ENCODE results near the gene SPDYE16. TPM values are rescaled to one million over a fixed set of nuclear protein-coding genes. Genes with fewer than 3 reads are reported as not detected.
"Not testable (repeated sequence)": the region's sequence is repeated elsewhere in the genome, so short reads cannot be mapped to it uniquely, and the experiment has no call there.

SPDYE16 gene, protein sequence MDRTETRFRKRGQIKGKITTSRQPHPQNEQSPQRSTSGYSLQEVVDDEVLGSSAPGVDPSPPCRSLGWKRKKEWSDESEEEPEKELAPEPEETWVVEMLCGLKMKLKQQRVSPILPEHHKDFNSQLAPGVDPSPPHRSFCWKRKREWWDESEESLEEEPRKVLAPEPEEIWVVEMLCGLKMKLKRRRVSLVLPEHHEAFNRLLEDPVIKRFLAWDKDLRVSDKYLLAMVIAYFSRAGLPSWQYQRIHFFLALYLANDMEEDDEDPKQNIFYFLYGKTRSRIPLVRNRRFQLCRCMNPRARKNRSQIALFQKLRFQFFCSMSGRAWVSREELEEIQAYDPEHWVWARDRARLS
- total RNA-seq (2021) (0.13 TPM in 1 of 2 replicates, not detected in the other), Bru-seq, nascent RNA (not detected), BruChase-seq, experiment 1, labeled RNA remaining after a 2-hour chase (not detected), BruChase-seq, experiment 2, labeled RNA remaining after a 6-hour chase (not detected)
- long read RNA-seq, result 0 reads

DNA sequence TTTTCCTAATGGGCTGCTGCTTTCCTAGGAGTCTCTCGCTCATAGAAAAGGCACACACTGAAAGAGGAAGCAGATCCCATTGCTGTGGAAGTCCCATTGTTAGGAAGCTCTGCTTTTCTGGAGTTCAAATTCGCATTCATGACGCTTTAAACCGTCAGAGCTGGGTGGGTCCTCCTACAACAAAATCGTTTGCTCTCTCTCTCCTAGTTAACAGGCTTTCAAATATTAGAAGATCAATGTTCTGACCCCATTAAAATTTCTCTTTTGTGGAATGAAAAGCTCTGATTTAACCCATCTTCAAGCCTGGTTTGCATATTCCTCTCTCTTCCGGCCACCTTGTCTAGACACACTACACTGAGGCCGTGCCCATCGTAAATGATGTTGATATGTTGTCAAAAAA is at the start of gene SPDYE16:
SPDYE16 (minus strand) TSS at position 101 of the 400 bp plus-strand sequence. CDS start 1,838 bp downstream, outside the sequence.
- DNase-seq (ENCODE audit: low spot score); H3K4me3 ChIP-seq (ENCODE audit: low read depth, low read length, poor library complexity, severe bottlenecking); BruUV-seq (replicated peaks); CTCF ChIA-PET; POLR2A ChIA-PET (ENCODE audit: low non-redundant PET); H3K36me3 ChIP-seq (ENCODE audit: insufficient read depth, low read length, poor library complexity, severe bottlenecking); H3K27me3 ChIP-seq (replicated peaks; ENCODE audit: insufficient read depth, low read depth, low read length, poor library complexity); H3K4me1 ChIP-seq (ENCODE audit: insufficient read depth, low read length, poor library complexity, severe bottlenecking); H3K27ac ChIP-seq (ENCODE audit: low read depth, low read length, poor library complexity, severe bottlenecking); intact Hi-C loops (cut with micrococcal nuclease; ENCODE audit: unreplicated experiment); H3K9me3 ChIP-seq (ENCODE audit: low read depth, low read length, poor library complexity, severe bottlenecking): not testable (repeated sequence)

DNA sequence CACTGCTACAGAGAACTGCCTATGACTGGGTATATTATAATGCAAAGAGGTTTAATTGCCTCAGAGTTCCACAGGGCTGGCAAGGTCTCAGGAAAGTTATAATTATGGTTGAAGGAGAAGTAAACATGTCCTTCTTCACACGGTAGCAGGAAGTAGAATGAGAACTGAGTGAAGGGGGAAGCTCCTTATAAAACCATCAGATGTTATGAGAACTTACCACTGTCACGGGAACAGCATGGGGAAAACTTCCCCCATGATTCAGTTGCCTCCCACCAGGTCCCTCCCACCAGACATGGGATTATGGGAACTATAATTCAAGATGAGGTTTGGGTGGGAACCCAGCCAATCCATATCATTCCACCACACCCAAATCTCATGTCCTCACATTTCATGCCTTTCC is 49.6 kb upstream of the SPDYE16 start:
- intact Hi-C loops (cut with micrococcal nuclease; ENCODE audit: unreplicated experiment); POLR2A ChIA-PET (ENCODE audit: low non-redundant PET); BruUV-seq (replicated peaks): not testable (repeated sequence)

DNA sequence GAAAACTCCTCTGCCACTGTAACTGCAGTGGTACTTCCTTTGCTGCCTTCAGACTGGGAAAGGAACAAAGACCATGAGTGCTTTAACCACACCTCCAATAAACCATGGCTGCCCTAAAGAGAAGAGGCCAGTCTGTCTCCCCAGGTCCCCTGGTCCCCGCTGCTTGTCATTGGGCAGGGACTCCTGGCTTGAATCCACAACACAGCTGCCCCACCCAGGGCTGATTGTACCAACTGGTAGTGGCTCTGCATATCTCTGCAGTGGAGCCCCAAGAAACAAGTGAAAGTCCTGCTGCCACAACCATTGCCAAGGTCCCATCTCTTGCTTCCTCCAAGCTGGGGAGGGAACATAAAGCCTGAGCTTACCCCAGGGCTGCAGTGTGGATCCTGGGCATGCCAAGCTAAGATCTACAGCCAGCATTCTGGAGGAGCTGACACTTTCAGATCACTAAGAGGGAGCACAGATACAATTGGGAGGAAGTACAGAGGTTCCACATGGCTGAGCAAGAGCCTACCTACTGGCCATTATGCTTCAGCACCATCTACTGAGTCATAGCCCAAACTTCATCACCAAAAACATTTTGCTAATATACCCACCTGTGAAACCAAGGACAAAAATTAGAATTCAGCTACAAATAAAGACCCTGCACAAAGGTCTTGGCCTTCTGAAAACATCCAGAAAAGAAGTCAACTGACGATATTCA is 48.7 kb upstream of the SPDYE16 start:
- DNase-seq (ENCODE audit: low spot score); BruUV-seq (replicated peaks): not testable (repeated sequence)

More for the DNA sequence above, 49.6 kb upstream of the SPDYE16 start:
- H3K9me3 ChIP-seq (ENCODE audit: low read depth, low read length, poor library complexity, severe bottlenecking); H3K27ac ChIP-seq (ENCODE audit: low read depth, low read length, poor library complexity, severe bottlenecking); DNase-seq (ENCODE audit: low spot score); H3K4me1 ChIP-seq (ENCODE audit: insufficient read depth, low read length, poor library complexity, severe bottlenecking); H3K4me3 ChIP-seq (ENCODE audit: low read depth, low read length, poor library complexity, severe bottlenecking); H3K36me3 ChIP-seq (ENCODE audit: insufficient read depth, low read length, poor library complexity, severe bottlenecking); H3K27me3 ChIP-seq (replicated peaks; ENCODE audit: insufficient read depth, low read depth, low read length, poor library complexity); CTCF ChIA-PET: not testable (repeated sequence)

DNA sequence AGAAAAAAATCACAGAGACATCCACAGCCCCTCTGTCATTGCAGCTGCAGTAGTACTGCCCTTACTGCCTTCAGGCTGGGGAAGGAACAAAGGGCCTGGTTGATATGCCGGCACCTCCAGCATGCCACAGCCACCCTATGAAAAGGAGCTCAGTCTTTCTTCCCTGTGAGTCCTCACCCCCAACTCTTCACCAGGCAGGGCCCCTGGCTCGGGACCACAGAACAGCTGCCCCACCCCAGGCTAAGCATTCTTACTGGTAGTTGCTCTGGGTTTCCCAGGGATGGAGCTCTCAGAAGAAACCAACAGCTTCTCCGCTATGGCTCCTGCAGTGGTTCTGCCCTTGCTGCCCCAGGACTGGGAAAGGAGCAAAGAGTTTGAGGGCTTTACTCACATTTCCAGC is 47.9 kb upstream of the SPDYE16 start:
- POLR2A ChIA-PET (ENCODE audit: low non-redundant PET); CTCF ChIA-PET; H3K36me3 ChIP-seq (ENCODE audit: insufficient read depth, low read length, poor library complexity, severe bottlenecking): not testable (repeated sequence)

More for the DNA sequence above, 48.7 kb upstream of the SPDYE16 start:
- H3K27me3 ChIP-seq (replicated peaks; ENCODE audit: insufficient read depth, low read depth, low read length, poor library complexity); H3K9me3 ChIP-seq (ENCODE audit: low read depth, low read length, poor library complexity, severe bottlenecking); H3K27ac ChIP-seq (ENCODE audit: low read depth, low read length, poor library complexity, severe bottlenecking); H3K4me1 ChIP-seq (ENCODE audit: insufficient read depth, low read length, poor library complexity, severe bottlenecking); POLR2A ChIA-PET (ENCODE audit: low non-redundant PET); H3K4me3 ChIP-seq (ENCODE audit: low read depth, low read length, poor library complexity, severe bottlenecking); intact Hi-C loops (cut with micrococcal nuclease; ENCODE audit: unreplicated experiment); CTCF ChIA-PET; H3K36me3 ChIP-seq (ENCODE audit: insufficient read depth, low read length, poor library complexity, severe bottlenecking): not testable (repeated sequence)

DNA sequence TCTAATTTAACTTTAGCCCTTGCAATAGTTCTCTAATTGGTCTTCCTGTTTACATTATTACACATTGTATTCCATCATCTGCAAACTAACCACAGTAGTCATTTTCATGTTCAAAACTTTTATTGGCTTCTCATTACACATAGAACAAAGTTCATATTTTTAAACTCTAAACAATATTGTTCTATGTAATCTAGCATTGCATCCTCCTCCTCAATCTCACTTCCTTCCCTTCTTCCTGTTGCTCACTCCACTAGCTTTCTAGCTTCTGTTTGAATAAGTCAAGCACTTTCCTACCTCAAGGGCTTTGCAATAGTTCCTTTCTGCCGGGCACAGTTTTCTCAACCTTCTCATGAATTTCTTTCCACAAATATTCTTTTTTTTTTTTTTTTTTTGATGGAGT is 45.5 kb upstream of the SPDYE16 start:
- H3K9me3 ChIP-seq (ENCODE audit: low read depth, low read length, poor library complexity, severe bottlenecking); DNase-seq (ENCODE audit: low spot score); CTCF ChIA-PET; H3K4me1 ChIP-seq (ENCODE audit: insufficient read depth, low read length, poor library complexity, severe bottlenecking); H3K27ac ChIP-seq (ENCODE audit: low read depth, low read length, poor library complexity, severe bottlenecking); H3K4me3 ChIP-seq (ENCODE audit: low read depth, low read length, poor library complexity, severe bottlenecking); H3K36me3 ChIP-seq (ENCODE audit: insufficient read depth, low read length, poor library complexity, severe bottlenecking); intact Hi-C loops (cut with micrococcal nuclease; ENCODE audit: unreplicated experiment); POLR2A ChIA-PET (ENCODE audit: low non-redundant PET); H3K27me3 ChIP-seq (replicated peaks; ENCODE audit: insufficient read depth, low read depth, low read length, poor library complexity); BruUV-seq (replicated peaks): not testable (repeated sequence)

More for the DNA sequence above, 47.9 kb upstream of the SPDYE16 start:
- H3K9me3 ChIP-seq (ENCODE audit: low read depth, low read length, poor library complexity, severe bottlenecking); H3K4me1 ChIP-seq (ENCODE audit: insufficient read depth, low read length, poor library complexity, severe bottlenecking); H3K27me3 ChIP-seq (replicated peaks; ENCODE audit: insufficient read depth, low read depth, low read length, poor library complexity); BruUV-seq (replicated peaks); H3K27ac ChIP-seq (ENCODE audit: low read depth, low read length, poor library complexity, severe bottlenecking); H3K4me3 ChIP-seq (ENCODE audit: low read depth, low read length, poor library complexity, severe bottlenecking); intact Hi-C loops (cut with micrococcal nuclease; ENCODE audit: unreplicated experiment); DNase-seq (ENCODE audit: low spot score): not testable (repeated sequence)

DNA sequence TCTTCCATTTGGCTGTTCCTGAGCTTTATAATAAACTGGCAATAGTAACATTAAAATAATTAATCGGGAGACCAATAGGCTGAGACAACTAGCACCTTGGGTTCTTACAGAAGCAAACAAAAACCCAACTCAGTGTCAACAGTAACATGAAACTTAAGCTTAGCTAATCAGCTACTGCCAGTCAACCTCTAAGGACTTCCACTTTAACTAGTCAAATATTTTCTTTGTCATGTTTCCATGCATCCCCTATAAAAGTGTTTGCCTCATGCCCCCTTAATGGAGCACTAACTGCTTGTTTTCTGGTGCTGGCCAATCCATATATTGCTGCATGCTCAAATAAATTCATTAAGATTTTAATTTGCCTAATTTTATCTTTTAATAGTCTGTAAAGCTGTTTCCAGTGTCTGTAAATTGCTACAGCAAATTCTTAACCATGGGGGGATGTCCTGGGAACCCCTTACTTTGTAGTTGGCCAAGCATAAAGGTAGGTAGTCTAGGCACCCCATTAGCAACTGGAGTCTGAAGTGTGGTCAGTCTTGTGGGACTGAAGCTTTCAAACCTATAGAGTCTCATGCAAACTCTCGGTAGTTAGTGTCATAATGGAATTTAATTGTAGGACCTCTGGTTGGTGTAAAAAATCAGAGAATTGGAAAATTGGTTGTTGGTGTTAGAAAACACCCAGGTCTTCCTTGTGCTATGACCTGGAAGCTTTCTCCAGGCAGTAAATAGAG is 43.7 kb upstream of the SPDYE16 start:
- intact Hi-C loops (cut with micrococcal nuclease; ENCODE audit: unreplicated experiment); DNase-seq (ENCODE audit: low spot score); CTCF ChIA-PET; POLR2A ChIA-PET (ENCODE audit: low non-redundant PET); H3K27me3 ChIP-seq (replicated peaks; ENCODE audit: insufficient read depth, low read depth, low read length, poor library complexity); H3K27ac ChIP-seq (ENCODE audit: low read depth, low read length, poor library complexity, severe bottlenecking); H3K36me3 ChIP-seq (ENCODE audit: insufficient read depth, low read length, poor library complexity, severe bottlenecking); H3K4me3 ChIP-seq (ENCODE audit: low read depth, low read length, poor library complexity, severe bottlenecking); BruUV-seq (replicated peaks); H3K9me3 ChIP-seq (ENCODE audit: low read depth, low read length, poor library complexity, severe bottlenecking); H3K4me1 ChIP-seq (ENCODE audit: insufficient read depth, low read length, poor library complexity, severe bottlenecking): not testable (repeated sequence)

DNA sequence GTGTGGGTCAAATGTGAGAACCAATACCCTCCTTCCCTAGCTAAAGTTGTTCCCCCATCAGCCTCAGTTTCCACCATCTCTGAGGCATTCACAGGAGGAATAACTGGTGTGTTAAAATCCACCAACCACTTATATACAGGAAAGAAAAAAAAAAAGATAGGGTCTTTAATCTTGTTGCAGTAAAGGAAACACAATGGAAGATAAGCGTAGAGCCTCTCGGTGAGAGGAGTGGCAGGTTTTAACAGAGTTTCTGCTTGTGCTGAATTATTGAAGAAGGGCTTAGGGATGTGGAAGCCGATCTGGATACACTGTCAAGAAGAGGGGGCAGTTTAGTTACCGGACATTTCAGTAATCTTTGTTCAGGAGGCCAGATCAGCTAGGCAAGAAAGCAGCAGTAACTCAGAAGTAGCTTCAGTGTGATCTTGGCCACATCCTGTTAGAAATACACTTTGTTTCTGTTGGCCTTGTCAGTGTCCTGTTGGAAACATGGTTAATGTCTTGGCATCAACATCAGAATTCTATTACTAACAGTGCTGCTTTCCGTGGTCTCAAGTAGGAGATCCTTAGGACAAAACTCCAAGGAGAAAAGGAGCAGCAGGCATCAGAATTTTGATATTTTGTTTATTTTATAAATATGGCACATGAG is 40.7 kb upstream of the SPDYE16 start:
- DNase-seq (ENCODE audit: low spot score); POLR2A ChIA-PET (ENCODE audit: low non-redundant PET); H3K9me3 ChIP-seq (ENCODE audit: low read depth, low read length, poor library complexity, severe bottlenecking); CTCF ChIA-PET; H3K36me3 ChIP-seq (ENCODE audit: insufficient read depth, low read length, poor library complexity, severe bottlenecking); intact Hi-C loops (cut with micrococcal nuclease; ENCODE audit: unreplicated experiment); H3K4me3 ChIP-seq (ENCODE audit: low read depth, low read length, poor library complexity, severe bottlenecking); H3K27me3 ChIP-seq (replicated peaks; ENCODE audit: insufficient read depth, low read depth, low read length, poor library complexity); BruUV-seq (replicated peaks); H3K4me1 ChIP-seq (ENCODE audit: insufficient read depth, low read length, poor library complexity, severe bottlenecking): not testable (repeated sequence)
- H3K27ac ChIP-seq (ENCODE audit: low read depth, low read length, poor library complexity, severe bottlenecking), result peak overlapping the region; percentile 57
